ENCODE results near the gene CTSD. TPM values are rescaled to one million over a fixed set of nuclear protein-coding genes. Genes with fewer than 3 reads are reported as not detected.

CTSD gene
- total and polyA plus RNA-seq, 2 experiments from 2014 or later: 67.1 to 251 TPM

- TF ChIP-seq EZH2 (IDR thresholded peaks at IDR 0.05; ENCODE audit: low read depth, unreplicated experiment) (no peak), REST (IDR thresholded peaks at IDR 0.05; ENCODE audit: unreplicated experiment) (no peak), NANOG (IDR thresholded peaks at IDR 0.05; ENCODE audit: borderline replicate concordance) (no peak), ETS1 (IDR thresholded peaks at IDR 0.05) (no peak), STAT1 (IDR thresholded peaks at IDR 0.05; ENCODE audit: unreplicated experiment) (no peak), CREB1 (CRISPR knock-in tag; IDR thresholded peaks at IDR 0.05; ENCODE audit: low read depth) (no peak), ZNF331 (CRISPR knock-in tag; IDR thresholded peaks at IDR 0.05; ENCODE audit: low read depth) (no peak)
Measured at GRCh38 chr11:1763336-1763795, 361 bp downstream of the CTSD start (continued).

- no peaks in the 10 kb centered on the region for H3K36me3 ChIP-seq (ENCODE audit: insufficient read depth)
- no peaks in the 10 kb centered on the region for H3K27me3 ChIP-seq (ENCODE audit: insufficient read depth)
- no peak overlapping the region for H3K27ac ChIP-seq (ENCODE audit: low read depth)
- no peak overlapping the region for H2AFZ ChIP-seq
- peak; percentile 10 for ATAC-seq
- Mint-ChIP-seq H3K36me3 (ENCODE audit: low read depth) (no peaks in the 10 kb centered on the region), H3K4me1 (no peaks in the 10 kb centered on the region; the same call in 2 of the 3 replicates), H3K27ac (no peak overlapping the region), H3K27me3 (ENCODE audit: insufficient read depth, low read depth, poor library complexity) (peaks cover 7% of the 10 kb centered on the region), H3K9me3 (no peaks in the 10 kb centered on the region), H3K4me3 (peak overlapping the region; percentile 73)
- H3K9me2 ChIP-seq (ENCODE audit: insufficient read depth): no peaks in the 10 kb centered on the region
- peaks cover 5% of the 10 kb centered on the region for H3K79me2 ChIP-seq (replicated peaks; ENCODE audit: insufficient read depth)
- no peaks in the 10 kb centered on the region; the same call in 1 of the 2 replicates for H3K4me1 ChIP-seq (ENCODE audit: insufficient read depth)
- H3K4me3 ChIP-seq: peak overlapping the region; percentile 86
- peak overlapping the region; percentile 90 for H3K4me2 ChIP-seq
- no peaks in the 10 kb centered on the region for H3F3A ChIP-seq (replicated peaks; ENCODE audit: low read depth)
- DNase-seq (ENCODE audit: low spot score): no peak
- no peaks in the 10 kb centered on the region for H4K20me1 ChIP-seq (replicated peaks; ENCODE audit: insufficient read depth)
- TF ChIP-seq CREB1 (CRISPR knock-in tag; IDR thresholded peaks at IDR 0.05; ENCODE audit: low read depth) (no peak), ZNF331 (CRISPR knock-in tag; IDR thresholded peaks at IDR 0.05; ENCODE audit: low read depth) (no peak), JUNB (IDR thresholded peaks at IDR 0.05; ENCODE audit: unreplicated experiment) (no peak), EZH2phosphoT487 (IDR thresholded peaks at IDR 0.05; ENCODE audit: unreplicated experiment) (no peak), ETS1 (IDR thresholded peaks at IDR 0.05) (no peak), EZH2 (IDR thresholded peaks at IDR 0.05; ENCODE audit: low read depth, unreplicated experiment) (no peak), ZNF462 (CRISPR knock-in tag; IDR thresholded peaks at IDR 0.05) (no peak)
Measured at GRCh38 chr11:1762537-1763302, 1.0 kb downstream of the CTSD start.

All from GM23338 (cell line).